Measurements from ENCODE around the gene PDE7B.

PDE7B gene

DNA sequence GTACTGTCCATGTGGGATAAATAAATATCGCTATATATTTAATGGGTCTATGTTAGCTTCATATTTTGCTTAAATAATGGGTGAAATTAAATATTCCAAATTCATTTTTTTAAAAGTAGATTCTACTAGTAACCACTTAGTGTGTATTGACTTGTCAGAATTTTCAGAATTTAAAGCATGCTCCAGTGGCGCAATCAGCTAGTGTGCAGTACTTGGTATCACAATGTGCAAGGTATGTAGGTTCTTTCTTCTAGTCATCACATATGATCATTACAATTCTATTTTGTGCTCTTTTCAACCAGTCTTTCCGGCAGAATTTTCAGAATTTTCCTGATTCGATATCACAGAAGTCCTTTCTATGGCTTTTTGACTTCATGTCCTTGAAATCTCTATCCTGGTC lies 32.6 kb downstream of the PDE7B start:
- DNase-seq (ENCODE audit: low read depth in 3 of 3) = no peak

DNA sequence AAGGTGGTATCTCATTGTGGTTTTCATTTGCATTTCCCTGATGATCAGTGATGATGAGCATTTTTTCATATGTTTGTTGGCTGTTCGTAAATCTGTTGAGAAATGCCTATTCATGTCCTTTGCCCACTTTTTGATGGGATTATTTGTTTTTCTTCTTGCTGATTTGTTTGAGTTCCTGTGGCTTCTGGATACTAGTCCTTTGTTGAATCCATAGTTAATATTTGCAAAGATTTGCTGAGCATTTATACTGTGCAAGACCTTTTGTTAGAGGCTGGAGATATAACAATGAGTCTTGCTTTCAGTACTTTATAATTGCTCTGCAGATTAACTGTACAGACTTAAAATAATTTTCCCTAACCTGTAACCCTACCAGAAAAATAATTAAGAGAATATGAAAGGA lies 35.6 kb downstream of the PDE7B start:
- no peak for DNase-seq (ENCODE audit: low read depth in 3 of 3)

DNA sequence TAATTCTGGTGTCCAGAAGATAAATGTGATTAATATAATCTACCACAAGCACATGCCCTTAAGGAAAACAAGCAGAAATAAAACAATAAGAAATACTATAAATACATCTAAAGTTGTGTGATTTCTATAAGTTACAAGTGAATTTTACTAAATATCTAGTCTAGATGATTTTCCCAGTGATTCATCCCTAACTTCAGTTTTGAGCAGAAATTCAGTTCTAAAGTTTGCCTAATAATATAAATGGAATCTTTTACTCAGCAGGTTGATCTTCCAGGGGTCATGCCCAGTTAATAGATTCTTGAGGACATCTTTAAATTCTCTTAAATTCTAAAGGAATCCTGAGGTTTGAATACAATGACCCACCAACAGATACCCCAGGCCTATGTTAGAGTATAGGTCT lies 37.3 kb downstream of the PDE7B start:
- no peak for DNase-seq (ENCODE audit: low read depth in 3 of 3)

DNA sequence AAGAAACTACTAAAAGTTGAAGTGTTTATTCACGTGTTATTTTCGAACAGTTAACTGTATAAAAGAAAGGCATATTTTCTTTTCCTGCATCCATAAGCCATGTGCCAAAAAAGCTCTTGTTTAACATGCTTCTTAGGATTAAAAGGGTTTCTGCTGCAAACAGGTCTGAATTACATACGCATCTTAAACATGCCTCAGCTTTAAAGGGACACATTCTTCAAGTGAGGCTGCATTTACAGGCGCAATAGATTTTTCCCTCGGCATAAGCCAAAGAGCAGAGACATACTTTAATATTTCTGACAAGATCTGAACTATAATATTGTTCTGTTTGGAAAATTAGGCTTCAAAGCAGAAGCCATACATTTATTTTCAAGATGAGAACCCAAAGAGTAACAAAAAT lies 39.4 kb downstream of the PDE7B start:
- no peak for DNase-seq (ENCODE audit: low read depth in 3 of 3)

DNA sequence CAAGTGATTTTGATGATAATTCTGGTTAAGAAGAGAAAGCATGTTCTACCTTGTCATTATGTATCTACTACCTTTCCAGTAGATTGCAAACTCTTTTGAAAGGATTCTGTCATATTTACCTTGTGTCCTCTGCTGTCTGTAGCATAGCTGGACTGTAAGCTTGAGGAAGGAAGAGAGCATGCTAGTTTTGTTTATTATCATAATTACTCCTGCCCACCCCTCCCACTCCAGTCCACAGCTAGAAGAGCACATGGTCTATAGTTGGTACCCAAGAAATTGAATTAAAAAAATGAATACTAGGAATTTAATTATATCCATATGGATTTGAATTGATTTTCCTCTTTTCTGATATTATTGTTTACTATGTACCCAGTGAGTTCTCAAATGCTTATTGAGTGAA lies 40.2 kb downstream of the PDE7B start:
- DNase-seq (ENCODE audit: low read depth in 3 of 3) = no peak

DNA sequence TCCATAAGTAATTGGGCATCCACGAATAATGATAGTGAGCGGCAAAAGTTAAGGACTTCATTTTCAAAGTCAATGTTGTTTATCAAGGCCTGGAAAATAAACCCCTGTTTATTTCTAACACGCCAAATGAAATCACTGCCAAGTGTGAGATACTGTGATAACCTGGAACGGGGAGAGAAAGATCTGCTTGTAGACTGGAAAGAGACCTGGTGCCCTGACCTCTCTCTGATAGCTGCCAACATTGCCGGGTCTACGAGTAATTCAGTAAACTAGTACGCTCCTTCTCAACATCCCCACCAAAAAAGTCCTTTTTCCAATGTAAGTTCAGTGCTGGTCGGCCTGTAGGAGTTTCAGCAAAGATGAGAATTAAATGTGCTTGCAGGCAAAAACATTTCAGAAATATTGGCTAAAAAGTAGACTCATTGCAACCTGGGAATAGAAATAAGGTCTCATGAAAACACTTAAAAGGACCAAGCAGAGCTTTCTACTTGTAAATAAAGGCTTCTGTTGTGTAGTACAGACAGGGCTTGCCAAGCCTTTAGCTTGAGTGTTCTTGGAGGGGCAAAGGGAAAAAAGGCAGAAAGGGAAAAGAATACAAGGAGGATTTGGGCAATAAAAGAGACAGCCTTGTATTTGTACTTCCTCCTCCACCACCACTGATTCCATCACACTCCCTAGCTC lies 43.9 kb downstream of the PDE7B start:
- DNase-seq (ENCODE audit: low read depth in 3 of 3) = no peak

DNA sequence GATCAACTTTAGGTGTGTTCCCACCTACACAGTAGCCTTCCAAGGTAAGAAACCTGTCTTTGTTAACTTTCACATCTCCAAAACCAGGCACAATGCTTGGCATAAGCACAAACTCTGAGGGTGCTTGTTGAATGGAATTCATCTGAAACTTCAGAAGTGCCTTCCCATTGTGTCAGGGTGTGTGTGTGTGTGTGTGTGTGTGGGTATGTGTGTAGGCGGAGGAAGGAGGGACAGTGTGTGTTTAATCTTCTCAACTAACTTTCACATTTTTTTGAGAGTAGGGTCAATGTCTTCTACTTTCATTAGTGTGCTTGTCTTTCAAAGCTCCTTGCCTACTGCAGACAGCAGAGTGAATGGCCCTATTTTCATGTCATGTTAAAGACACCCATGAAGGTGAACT lies 45.6 kb downstream of the PDE7B start:
- DNase-seq (ENCODE audit: low read depth in 3 of 3) = no peak

DNA sequence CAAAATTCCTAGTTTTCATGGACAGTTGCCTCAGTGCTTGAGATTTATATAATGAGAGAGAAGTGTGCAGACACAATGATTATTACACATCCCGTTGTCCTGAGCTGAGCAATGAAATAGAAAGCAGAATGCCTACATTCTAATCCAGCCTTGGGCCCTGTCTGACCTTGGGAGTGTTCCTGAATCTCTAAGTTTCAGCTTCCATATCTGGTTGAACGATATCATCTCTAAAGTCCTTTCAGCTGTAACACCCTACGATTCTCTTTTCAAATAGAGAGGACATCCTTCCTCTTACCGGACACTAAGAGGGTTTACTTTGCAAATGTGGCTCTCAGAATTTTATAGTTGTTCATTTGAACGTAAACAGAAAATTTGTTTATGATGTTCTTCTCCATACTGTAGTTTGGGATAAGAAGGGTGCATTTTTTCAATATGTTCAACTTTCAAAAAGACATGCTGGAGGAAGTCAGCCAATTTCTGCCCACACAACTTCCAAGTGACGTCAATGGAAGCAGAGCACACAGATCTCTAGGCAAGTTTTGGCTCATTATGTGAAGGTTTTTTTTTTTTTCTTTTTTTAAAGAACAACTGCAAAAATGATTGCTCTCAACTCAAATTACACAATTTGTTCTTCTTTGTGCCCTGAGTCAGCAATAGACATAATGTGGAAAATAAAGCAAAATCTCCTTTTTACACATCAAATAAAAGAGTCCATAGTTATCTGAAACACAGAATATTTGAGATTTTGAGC lies 50.4 kb downstream of the PDE7B start:
- no peak for DNase-seq (ENCODE audit: low read depth in 3 of 3)

DNA sequence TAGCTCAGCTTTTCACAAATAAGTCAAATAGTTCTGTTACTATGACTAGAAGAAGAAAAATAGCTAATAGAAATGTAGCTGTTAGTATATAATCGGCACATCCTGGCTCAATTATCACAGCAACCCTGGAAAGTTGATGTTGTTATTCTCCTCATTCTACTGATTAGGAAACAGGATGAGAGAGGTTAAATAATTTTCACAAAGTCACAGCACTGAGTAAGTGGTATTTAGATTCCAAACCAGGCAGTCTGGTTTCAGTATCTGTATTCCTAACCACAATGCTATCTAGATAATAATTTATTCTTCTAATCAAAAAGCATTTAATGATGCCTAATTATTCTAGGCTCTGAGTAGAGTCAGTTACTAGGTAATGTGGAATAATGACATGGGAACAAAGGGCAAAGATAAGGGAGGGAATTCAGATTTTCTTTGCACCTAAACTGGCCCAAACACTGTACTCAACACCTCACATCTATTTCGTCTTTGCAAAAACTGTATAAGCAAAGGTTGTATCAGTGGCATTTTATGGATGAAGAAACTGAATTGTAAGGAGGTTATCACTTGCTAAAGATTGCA lies 51.3 kb downstream of the PDE7B start:
- DNase-seq (ENCODE audit: low read depth in 3 of 3) = no peak

DNA sequence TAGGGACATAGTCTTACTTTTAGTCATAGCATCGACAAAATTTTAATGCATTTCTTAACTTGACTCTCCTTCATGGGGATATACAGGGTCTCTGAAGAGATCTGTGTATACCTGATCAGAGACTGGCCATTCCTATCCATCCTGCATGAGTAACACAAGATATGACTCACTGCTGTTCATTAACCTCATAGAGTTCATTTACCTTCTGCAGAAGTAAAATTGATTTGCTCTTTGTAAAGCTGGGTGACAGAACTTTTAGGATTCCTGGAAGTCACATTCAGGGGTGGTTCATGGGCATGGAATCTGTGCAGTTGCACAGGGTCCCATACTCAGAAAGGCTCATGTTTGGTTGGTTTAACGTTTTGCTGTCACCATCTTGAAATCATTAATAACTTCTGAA lies 53.2 kb downstream of the PDE7B start:
- DNase-seq (ENCODE audit: low read depth in 3 of 3) = no peak

DNA sequence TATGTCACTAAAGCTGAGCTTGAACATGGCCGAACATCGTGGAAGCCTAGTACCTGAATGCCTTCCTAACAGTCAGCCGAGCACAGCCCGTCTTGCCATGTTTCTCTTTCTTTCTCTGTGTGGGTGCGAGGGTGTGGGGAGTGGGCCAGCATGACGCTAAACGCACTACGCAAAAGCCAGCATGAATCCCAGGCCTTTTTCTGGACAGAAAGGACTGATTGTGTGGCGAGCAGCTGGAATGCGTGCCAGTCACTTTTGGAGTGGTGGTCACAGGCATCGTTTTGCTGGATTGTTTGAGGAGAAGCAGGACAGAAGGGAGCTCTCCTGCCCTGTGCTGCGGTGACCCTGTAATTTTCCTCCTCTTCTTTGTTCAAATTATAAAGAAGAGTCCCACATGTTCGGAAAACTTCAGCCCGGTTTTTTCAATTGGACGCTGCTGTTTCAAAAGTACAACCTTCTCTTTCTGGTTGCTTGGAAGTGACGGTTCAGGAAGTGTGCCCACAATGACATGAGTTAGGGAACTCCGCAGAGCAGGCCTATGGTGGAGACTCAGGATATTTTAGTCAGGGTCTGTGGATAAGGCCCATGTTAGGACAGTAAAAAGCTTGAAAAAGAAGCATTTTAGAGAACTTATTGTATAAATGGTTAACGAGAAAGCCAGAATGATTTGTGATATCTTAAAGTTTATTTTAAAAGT lies 54.3 kb downstream of the PDE7B start:
- no peak for DNase-seq (ENCODE audit: low read depth in 3 of 3)

DNA sequence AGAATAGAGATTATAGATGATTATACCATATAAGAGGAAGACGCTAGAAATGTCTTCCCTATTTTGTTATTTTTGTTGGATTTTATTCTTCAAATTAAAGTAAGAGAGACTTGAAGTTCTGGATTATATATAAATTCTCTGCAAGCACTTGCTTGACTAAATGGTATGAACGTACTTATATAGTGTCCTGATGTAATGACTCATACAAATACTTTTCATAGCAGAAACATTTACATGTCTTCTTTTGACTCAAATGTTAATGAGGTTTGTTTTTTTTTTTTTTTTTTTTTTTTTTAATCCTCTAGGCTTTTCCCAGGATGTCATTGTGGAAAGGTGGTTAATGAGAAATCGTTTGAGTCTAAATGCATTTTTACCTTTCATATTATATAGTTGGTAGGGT lies 55.0 kb downstream of the PDE7B start:
- DNase-seq (ENCODE audit: low read depth in 3 of 3) = no peak

DNA sequence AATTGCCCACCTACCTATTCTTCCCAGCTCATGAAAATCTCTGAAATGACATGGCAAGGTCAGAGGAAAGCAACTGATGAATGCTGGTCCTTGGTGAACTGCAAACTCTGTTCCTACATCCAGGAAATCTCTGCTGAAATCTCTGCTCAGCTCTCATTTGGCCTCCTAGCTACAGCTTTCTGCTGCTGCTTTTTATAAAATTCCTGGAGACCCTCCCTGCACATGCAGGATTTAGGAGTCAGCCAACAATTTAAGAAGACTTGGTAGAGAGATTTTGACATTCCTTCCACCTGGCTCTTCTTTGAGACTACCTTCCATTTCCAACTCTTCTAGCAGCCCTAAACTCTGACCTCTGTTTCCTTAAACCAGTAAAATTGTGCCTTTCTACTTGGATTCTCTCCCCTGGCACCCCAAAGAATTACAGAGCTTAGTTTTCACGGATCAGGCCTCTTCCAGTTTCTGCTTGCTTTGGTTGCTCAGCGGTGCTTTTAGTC lies 55.5 kb downstream of the PDE7B start:
- DNase-seq (ENCODE audit: low read depth in 3 of 3) = no peak

DNA sequence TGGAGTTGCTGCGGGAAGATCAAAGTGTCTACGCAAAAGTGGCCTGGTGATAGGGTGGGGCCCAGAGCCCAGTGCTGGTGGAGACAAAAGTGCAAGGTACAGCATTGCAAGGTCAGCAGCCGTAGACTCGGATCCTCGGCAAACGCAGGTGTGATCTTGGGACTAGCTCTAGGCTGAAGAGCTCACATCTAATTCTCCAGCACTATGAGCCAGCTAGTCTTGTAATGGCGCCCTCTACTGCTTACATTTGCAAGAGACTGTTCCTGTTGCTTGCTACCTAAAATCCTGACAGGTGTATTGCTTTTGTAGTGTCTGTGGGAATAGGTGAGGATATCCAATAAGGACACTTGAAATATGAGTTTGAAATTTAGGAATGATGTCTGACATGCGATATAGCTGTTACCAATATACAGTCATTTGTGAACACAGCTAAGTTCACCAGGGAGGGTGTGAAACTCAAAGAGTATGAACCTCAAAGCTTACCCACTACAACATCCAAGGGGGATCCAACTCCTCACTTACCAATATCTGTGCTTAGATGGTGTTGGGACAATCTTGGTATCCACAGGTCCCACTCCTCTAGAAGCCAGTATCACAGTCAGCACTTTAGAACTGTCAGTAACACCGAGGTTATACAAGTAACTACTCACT lies 58.4 kb downstream of the PDE7B start:
- peak in 2 of 3 donors; percentile 31 to 57 for DNase-seq (ENCODE audit: low read depth in 3 of 3)

DNA sequence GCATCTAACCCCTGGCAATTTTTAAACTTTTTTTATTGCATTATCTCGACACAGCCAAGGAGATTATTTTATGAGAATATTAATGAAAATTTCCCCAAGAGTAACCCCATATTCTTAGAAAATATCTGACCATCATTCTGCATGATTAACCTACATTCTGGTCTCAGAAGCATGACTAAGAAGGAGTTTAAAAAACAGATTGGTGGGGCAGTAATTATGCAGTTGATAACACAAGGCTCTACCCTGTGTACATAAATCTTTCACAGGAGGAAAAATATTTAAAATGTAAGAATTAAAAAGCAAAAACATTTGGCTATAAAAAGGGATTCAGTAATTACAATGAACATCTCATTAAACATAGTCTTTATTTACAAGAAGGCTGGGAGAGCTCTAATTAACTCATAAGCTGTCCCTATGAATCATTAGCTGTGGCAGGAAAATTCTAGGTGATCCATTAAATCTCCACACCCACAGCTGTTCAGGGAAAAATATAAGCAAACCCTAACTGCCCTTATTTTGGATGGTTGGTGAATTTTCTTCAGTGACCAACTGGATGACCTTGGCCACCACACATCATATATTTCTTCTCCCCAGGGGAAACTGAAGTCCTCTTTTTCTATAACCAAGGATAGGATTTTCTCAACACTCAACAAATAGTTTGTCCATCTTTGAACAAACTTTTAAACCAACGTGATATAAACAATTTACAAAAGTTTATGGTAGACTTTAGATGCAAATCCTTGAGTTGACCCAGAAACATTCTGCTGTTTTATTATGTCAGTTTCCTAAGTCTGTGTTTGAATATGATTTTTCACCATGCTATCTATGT lies 59.5 kb downstream of the PDE7B start:
- no peak for DNase-seq (ENCODE audit: low read depth in 3 of 3)

DNA sequence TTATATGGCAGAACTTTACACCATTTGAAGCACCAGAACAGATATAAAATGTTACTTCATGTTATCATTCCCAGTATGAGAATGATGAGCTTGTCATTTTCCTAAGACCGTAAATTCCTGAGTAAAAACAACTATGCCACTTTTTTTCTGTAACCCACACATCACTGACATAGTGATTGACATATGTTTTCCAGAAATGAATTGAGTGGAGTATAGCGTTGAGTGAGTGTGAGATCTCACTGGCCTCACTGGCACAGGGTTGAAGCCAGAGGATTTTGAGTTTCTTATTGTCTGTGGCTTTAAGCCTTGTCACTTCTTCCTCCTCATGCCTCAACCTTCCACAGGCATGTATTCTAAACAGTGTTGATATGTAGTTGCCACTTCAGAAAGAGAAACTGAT lies 62.3 kb downstream of the PDE7B start:
- no peak for DNase-seq (ENCODE audit: low read depth in 3 of 3)

DNA sequence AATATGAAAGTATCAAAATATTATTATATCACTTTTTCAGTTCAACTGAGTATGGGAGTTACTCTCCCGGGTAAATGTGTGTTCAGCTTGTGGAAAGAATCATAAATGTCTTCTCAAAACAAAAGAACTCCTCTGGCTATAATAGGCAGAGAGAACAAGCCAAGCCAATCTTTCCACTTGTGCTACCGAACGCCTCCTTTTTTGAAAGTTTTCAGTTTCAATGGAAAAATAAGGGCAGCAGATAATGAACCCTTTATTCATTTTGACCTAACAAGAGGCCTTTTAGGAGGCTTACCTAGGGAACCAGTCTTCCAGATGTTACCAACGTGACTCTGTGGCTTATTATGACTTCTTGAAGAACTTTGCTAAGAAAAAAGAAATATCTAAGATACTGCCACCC lies 67.5 kb downstream of the PDE7B start:
- no peak for DNase-seq (ENCODE audit: low read depth in 3 of 3)

DNA sequence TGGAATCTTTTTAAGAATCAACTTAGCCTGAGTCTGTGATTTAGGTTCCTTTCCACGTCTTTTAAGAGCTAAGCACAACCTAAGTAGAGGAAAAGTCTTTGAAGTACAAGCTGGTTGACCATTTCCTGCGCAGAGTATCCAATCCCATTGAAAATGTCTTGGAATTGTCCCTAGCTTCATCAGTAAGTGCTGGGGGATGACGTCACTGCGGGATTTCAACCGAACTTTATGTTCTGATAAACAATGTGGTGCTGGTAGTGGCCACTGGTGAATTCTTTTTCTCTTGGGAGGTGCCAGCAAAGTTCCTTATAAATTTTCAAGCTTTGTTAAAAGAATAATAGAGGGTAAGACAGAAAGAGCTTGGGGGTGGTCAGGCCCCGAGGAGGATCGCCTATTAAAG lies 69.2 kb downstream of the PDE7B start:
- DNase-seq (ENCODE audit: low read depth in 3 of 3) = no peak

DNA sequence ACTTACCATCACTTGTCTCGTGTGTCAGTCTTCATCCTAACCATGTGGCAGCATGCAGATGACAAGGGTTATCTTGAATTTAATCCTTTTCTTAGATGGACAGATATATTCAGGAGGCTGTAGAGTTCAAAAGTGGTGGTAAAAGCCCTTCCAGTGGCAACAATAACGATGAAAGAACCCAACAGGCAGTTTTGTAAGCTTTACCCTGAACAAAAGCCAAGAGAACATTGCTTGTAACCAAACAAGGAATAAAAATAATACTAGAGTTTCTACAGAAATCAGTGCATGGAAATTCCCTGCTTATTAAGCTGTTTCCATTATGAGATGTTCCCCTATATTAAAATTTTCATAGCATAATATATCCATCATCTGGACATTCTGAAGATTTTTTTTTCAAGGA lies 69.7 kb downstream of the PDE7B start:
- DNase-seq (ENCODE audit: low read depth in 3 of 3) = no peak

DNA sequence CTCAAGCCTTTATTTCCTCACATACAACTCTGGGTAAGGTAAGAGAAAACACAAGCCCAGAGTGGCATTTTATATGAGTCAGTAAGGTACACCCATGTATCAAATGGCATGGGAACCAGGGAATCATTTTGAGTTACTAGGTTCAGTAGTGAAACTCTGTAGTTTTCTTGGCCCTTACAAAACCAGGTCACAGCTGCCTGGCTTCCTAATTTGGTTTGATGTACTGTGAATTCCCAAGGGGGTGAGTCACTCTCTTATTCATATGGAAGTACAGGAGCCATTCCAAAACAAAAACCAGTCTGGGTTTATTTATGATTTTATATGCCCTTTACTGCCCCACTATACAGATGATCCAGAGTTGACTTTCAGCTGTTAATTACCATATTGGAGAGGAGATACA lies 70.7 kb downstream of the PDE7B start:
- DNase-seq (ENCODE audit: low read depth in 3 of 3) = no peak

DNA sequence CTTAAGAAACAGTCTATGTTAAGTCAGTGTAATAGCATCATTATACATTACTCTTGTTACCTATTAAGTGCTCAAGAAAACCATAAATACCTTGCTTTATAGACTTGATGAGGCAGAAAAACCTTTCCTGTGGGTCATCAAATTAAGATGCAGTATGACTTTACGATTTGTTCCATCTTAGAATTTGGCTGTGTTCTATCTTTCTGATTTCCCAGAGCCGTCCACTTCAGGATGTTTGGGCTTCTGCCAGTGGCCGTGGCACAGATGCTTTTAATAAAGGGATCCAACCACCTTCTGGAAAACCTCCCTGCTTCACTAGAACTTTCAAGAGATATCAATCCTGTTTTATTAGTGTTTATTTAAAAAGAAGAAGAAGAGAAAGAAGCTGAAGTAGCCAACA lies 71.2 kb downstream of the PDE7B start:
- no peak for DNase-seq (ENCODE audit: low read depth in 3 of 3)
